H9 (cell line): Measurements from ENCODE around the gene STXBP5L. TPM values are rescaled to one million over a fixed set of nuclear protein-coding genes. Genes with fewer than 3 reads are reported as not detected.

Experiments
- DNase-seq: peaks from one replicate; pipeline ENCODE4 v3.0.0-alpha.2; 2017
- H2AFZ ChIP-seq: one replicate; pipeline ENCODE4 v1.6.1; 2013; ENCODE audit warnings: mild to moderate bottlenecking, low read length, control low read depth, moderate library complexity
- H2AK5ac ChIP-seq: 2 replicates; pipeline ENCODE4 v1.6.1; 2013; ENCODE audit warnings: low read length, control low read depth, mixed read lengths; ENCODE audit not compliant: insufficient read length
- H2BK120ac ChIP-seq: one replicate; pipeline ENCODE4 v1.6.1; 2013; ENCODE audit warnings: low read depth, mild to moderate bottlenecking, low read length, control low read depth, inconsistent platforms; ENCODE audit not compliant: poor library complexity, severe bottlenecking
- H2BK12ac ChIP-seq: 2 replicates; pipeline ENCODE4 v1.6.1; 2013; ENCODE audit warnings: low read length, control low read depth, mixed read lengths, low read depth; ENCODE audit not compliant: insufficient read length
- H2BK15ac ChIP-seq: 2 replicates; pipeline ENCODE4 v1.6.1; 2013; ENCODE audit warnings: low read depth, low read length, control low read depth
- H2BK20ac ChIP-seq: one replicate; pipeline ENCODE4 v1.6.1; 2013; ENCODE audit warnings: low read depth, mild to moderate bottlenecking, low read length, control low read depth, inconsistent platforms; ENCODE audit not compliant: poor library complexity, severe bottlenecking
- H2BK5ac ChIP-seq: 2 replicates; pipeline ENCODE4 v1.6.1; 2013; ENCODE audit warnings: low read length, control low read depth, mixed read lengths; ENCODE audit not compliant: insufficient read length
- H3K14ac ChIP-seq: 2 replicates; pipeline ENCODE4 v1.6.1; 2013; ENCODE audit warnings: low read length, control low read depth; ENCODE audit not compliant: insufficient read depth
- H3K18ac ChIP-seq: 2 replicates; pipeline ENCODE4 v1.6.1; 2013; ENCODE audit warnings: low read depth, mild to moderate bottlenecking, mixed read lengths, low read length, control low read depth; ENCODE audit not compliant: insufficient read length
- H3K23ac ChIP-seq: 2 replicates; pipeline ENCODE4 v1.6.1; 2013; ENCODE audit warnings: low read length, control low read depth, mixed read lengths, low read depth; ENCODE audit not compliant: insufficient read length
- H3K23me2 ChIP-seq: 2 replicates; pipeline ENCODE4 v1.6.1; 2013; ENCODE audit warnings: low read depth, mild to moderate bottlenecking, mixed read lengths, low read length, control low read depth; ENCODE audit not compliant: insufficient read length, poor library complexity, severe bottlenecking
- H3K27ac ChIP-seq: 2 replicates; pipeline ENCODE4 v1.5.1; 2013; ENCODE audit warnings: low read length, control low read depth, mixed read lengths, low read depth; ENCODE audit not compliant: insufficient read length
- H3K27me3 ChIP-seq: 2 replicates; pipeline ENCODE4 v1.6.1; 2013; ENCODE audit warnings: low read length, control low read depth, inconsistent platforms; ENCODE audit not compliant: insufficient read depth
- H3K4ac ChIP-seq: 2 replicates; pipeline ENCODE4 v1.6.1; 2013; ENCODE audit warnings: low read depth, mild to moderate bottlenecking, control low read depth, inconsistent platforms, low read length, moderate library complexity
- H3K4me1 ChIP-seq: 2 replicates; pipeline ENCODE4 v1.6.1; 2013; ENCODE audit warnings: low read length, control low read depth, inconsistent platforms; ENCODE audit not compliant: insufficient read depth
- H3K4me2 ChIP-seq: 2 replicates; pipeline ENCODE4 v1.6.1; 2013; ENCODE audit warnings: low read length, control low read depth, mixed read lengths; ENCODE audit not compliant: insufficient read length, insufficient read depth
- H3K56ac ChIP-seq: 2 replicates; pipeline ENCODE4 v1.6.1; 2013; ENCODE audit warnings: low read depth, mild to moderate bottlenecking, mixed read lengths, low read length, control low read depth; ENCODE audit not compliant: insufficient read length
- H3K79me1 ChIP-seq: 2 replicates; pipeline ENCODE4 v1.6.1; 2013; ENCODE audit warnings: low read depth, mild to moderate bottlenecking, moderate library complexity, low read length, control low read depth, inconsistent platforms; ENCODE audit not compliant: insufficient read depth, poor library complexity, severe bottlenecking
- H3K79me2 ChIP-seq: 2 replicates; pipeline ENCODE4 v1.6.1; 2013; ENCODE audit warnings: low read length, control low read depth, inconsistent platforms; ENCODE audit not compliant: insufficient read depth
- H3K9ac ChIP-seq: 2 replicates; pipeline ENCODE4 v1.6.1; 2013; ENCODE audit warnings: low read length, control low read depth, mixed read lengths; ENCODE audit not compliant: insufficient read length; ENCODE audit errors: extremely low read depth
- H3K9me3 ChIP-seq: one replicate; pipeline ENCODE4 v1.6.1; 2013; ENCODE audit warnings: low read depth, low read length, inconsistent platforms; ENCODE audit not compliant: control insufficient read depth
- H3T11ph ChIP-seq: one replicate; pipeline ENCODE4 v1.6.1; 2013; ENCODE audit warnings: mild to moderate bottlenecking, low read length, control low read depth, inconsistent platforms
- H4K20me1 ChIP-seq: one replicate; pipeline ENCODE4 v1.6.1; 2013; ENCODE audit not compliant: control insufficient read depth, insufficient read length, insufficient read depth
- H4K5ac ChIP-seq: 2 replicates; pipeline ENCODE4 v1.6.1; 2013; ENCODE audit warnings: low read depth, mild to moderate bottlenecking, mixed read lengths, low read length, control low read depth; ENCODE audit not compliant: insufficient read length
- H4K8ac ChIP-seq: replicated peaks from 2 replicates; pipeline ENCODE4 v1.6.1; 2013; ENCODE audit warnings: low read length, control low read depth, mixed read lengths, low read depth; ENCODE audit not compliant: insufficient read length
- H4K91ac ChIP-seq: 2 replicates; pipeline ENCODE4 v1.6.1; 2013; ENCODE audit warnings: low read depth, mild to moderate bottlenecking, moderate library complexity, mixed read lengths, low read length, control low read depth; ENCODE audit not compliant: insufficient read length
- H3K27ac Mint-ChIP-seq, 3 experiments: 2 replicates in 2 of 3; 3 replicates in 1 of 3; pipeline ENCODE4 v1.8.0; 2020 to 2021; ENCODE audit warnings: mixed read lengths in 3 of 3, mild to moderate bottlenecking in 1 of 3, moderate library complexity in 1 of 3
- H3K27me3 Mint-ChIP-seq: 2 replicates; pipeline ENCODE4 v1.8.0; 2021; ENCODE audit warnings: low read depth, mild to moderate bottlenecking, moderate library complexity, mixed read lengths
- H3K36me3 Mint-ChIP-seq, 3 experiments: 2 replicates in 2 of 3; 3 replicates in 1 of 3; pipeline ENCODE4 v1.8.0; 2020 to 2021; ENCODE audit warnings: low read depth in 3 of 3, mixed read lengths in 3 of 3; ENCODE audit not compliant: insufficient read depth in 1 of 3
- H3K4me1 Mint-ChIP-seq, 2 experiments: 2 replicates each; pipeline ENCODE4 v1.8.0; 2020; ENCODE audit warnings: mixed read lengths in 2 of 2
- H3K4me3 Mint-ChIP-seq, 2 experiments: 2 replicates in 1 of 2; 3 replicates in 1 of 2; pipeline ENCODE4 v1.8.0; 2020 to 2021; ENCODE audit warnings: mild to moderate bottlenecking in 2 of 2, mixed read lengths in 2 of 2, moderate library complexity in 1 of 2
- H3K9me3 Mint-ChIP-seq, 2 experiments: 2 replicates in 1 of 2; 3 replicates in 1 of 2; pipeline ENCODE4 v1.8.0; 2020; ENCODE audit warnings: mild to moderate bottlenecking in 2 of 2, mixed read lengths in 2 of 2, moderate library complexity in 1 of 2
- WGBS: extraction: QIAGEN DNeasy Blood & Tissue Kit; methylation state at CpG from one replicate; pipeline ENCODE4 v1.1.7; 2013; ENCODE audit warnings: missing lambda C conversion rate, low lambda C conversion rate, mixed read lengths; ENCODE audit not compliant: insufficient read length; ENCODE audit errors: extremely low coverage; 5-methylcytosine and 5-hydroxymethylcytosine counted together
- total RNA-seq: library from RNA; stranded (reverse); gene quantifications from 2 replicates; pipeline ENCODE4 v1.2.1, GENCODE V29; 2021
- TF ChIP-seq, protein P1 (sequence below): fragments of 200-600 bp; sonication (generic); conservative IDR thresholded peaks from 3 replicates; pipeline ENCODE4 v1.8.0; 2021; ENCODE audit warnings: antibody characterized with exemption, mild to moderate bottlenecking

STXBP5L gene
- total RNA-seq, 1 experiment from 2014 or later = 4.7 TPM

GRCh38 chr3:120956143-120956542 is 48.1 kb downstream of the STXBP5L start:
- Histone ChIP-seq H3K79me1 (no peaks in the 10 kb centered on the region), H2BK12ac (no peak overlapping the region), H3K27ac (no peak overlapping the region), H3K18ac (no peak overlapping the region), H3K9me3 (no peaks in the 10 kb centered on the region), H4K5ac (no peak overlapping the region), H3K4ac (no peak overlapping the region), H3K79me2 (no peaks in the 10 kb centered on the region), H2BK5ac (no peak overlapping the region), H3K9ac (no peak overlapping the region), H2BK120ac (no peak overlapping the region), H3K23me2 (no peaks in the 10 kb centered on the region), H4K20me1 (no peaks in the 10 kb centered on the region), H3K56ac (no peak overlapping the region), H3K4me2 (no peak overlapping the region), H3K27me3 (no peaks in the 10 kb centered on the region), H3T11ph (no peak overlapping the region), H3K14ac (no peak overlapping the region), H2BK20ac (no peak overlapping the region), H3K4me1 (no peaks in the 10 kb centered on the region), H2BK15ac (no peak overlapping the region), H3K23ac (no peak overlapping the region), H2AFZ (no peak overlapping the region), H4K8ac (no peak overlapping the region), H4K91ac (no peak overlapping the region), H2AK5ac (no peak overlapping the region)
- Mint-ChIP-seq H3K9me3 (peaks cover 7% of the 10 kb centered on the region in 2 experiments), H3K27me3 (no peaks in the 10 kb centered on the region), H3K36me3 (peaks cover 2 to 24% (median 12%) of the 10 kb centered on the region in 3 experiments; a peak in 6 of 7 replicates), H3K27ac (no peak overlapping the region), H3K4me1 (no peaks in the 10 kb centered on the region), H3K4me3 (no peak overlapping the region)
- DNase-seq = no peak
- WGBS = no CpG with 5 or more reads among the region's 3 CpGs
- TF ChIP-seq, protein P1, sequence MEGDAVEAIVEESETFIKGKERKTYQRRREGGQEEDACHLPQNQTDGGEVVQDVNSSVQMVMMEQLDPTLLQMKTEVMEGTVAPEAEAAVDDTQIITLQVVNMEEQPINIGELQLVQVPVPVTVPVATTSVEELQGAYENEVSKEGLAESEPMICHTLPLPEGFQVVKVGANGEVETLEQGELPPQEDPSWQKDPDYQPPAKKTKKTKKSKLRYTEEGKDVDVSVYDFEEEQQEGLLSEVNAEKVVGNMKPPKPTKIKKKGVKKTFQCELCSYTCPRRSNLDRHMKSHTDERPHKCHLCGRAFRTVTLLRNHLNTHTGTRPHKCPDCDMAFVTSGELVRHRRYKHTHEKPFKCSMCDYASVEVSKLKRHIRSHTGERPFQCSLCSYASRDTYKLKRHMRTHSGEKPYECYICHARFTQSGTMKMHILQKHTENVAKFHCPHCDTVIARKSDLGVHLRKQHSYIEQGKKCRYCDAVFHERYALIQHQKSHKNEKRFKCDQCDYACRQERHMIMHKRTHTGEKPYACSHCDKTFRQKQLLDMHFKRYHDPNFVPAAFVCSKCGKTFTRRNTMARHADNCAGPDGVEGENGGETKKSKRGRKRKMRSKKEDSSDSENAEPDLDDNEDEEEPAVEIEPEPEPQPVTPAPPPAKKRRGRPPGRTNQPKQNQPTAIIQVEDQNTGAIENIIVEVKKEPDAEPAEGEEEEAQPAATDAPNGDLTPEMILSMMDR = no peak
